Lung (tissue), 16 donors: ENCODE results near the gene TMEM127. TPM values are rescaled to one million over a fixed set of nuclear protein-coding genes. Genes with fewer than 3 reads are reported as not detected.

Experiments used
- ATAC-seq: fragments of 200-7000 bp; cut with Tn5 transposase; one replicate; pipeline ENCODE4 v1.9.1; 2020; ENCODE audit warnings: moderate number of reproducible peaks; ENCODE audit not compliant: insufficient read depth, low FRiP score
- DNase-seq, 3 donors: peaks; one replicate each; pipeline ENCODE4 v3.0.0-alpha.2; 2013 to 2017
- H3K27ac ChIP-seq, 2 donors: one replicate each; pipeline ENCODE4 v1.5.1; 2013; ENCODE audit warnings: mild to moderate bottlenecking in 2 of 2, moderate library complexity in 2 of 2, control low read depth in 1 of 2, inconsistent platforms in 1 of 2, low read depth in 1 of 2, low read length in 1 of 2
- H3K27me3 ChIP-seq, 3 donors: one replicate each; pipeline ENCODE4 v1.5.1; 2013; ENCODE audit warnings: low read length in 2 of 3; ENCODE audit not compliant: control insufficient read depth in 3 of 3, insufficient read depth in 3 of 3
- H3K36me3 ChIP-seq, 4 donors: one replicate each; pipeline ENCODE4 v1.5.1; 2013; ENCODE audit warnings: low read length in 4 of 4, mild to moderate bottlenecking in 1 of 4, moderate library complexity in 1 of 4; ENCODE audit not compliant: control insufficient read depth in 4 of 4, insufficient read depth in 4 of 4
- H3K4me1 ChIP-seq, 5 donors: one replicate each; pipeline ENCODE4 v1.5.1; 2013; ENCODE audit warnings: low read length in 5 of 5, mild to moderate bottlenecking in 2 of 5, moderate library complexity in 1 of 5; ENCODE audit not compliant: control insufficient read depth in 5 of 5, insufficient read depth in 5 of 5
- H3K4me3 ChIP-seq: one replicate; pipeline ENCODE4 v1.5.1; 2013; ENCODE audit warnings: mild to moderate bottlenecking, control low read depth, moderate library complexity
- H3K9ac ChIP-seq, 2 donors: one replicate each; pipeline ENCODE4 v1.5.1; 2013; ENCODE audit warnings: low read length in 2 of 2, control low read depth in 1 of 2; ENCODE audit not compliant: insufficient read depth in 1 of 2
- H3K9me3 ChIP-seq, 4 donors: one replicate each; pipeline ENCODE4 v1.5.1; 2013; ENCODE audit warnings: low read length in 3 of 4, mild to moderate bottlenecking in 1 of 4, moderate library complexity in 1 of 4; ENCODE audit not compliant: control insufficient read depth in 4 of 4, insufficient read depth in 3 of 4
- CTCF ChIP-seq: IDR thresholded peaks from 2 replicates; pipeline ENCODE4 v1.5.1; 2012; ENCODE audit warnings: mild to moderate bottlenecking; ENCODE audit errors: control extremely low read depth, extremely low read depth
- WGBS, 2 donors: extraction: QIAGEN DNeasy Blood & Tissue Kit; methylation state at CpG; one replicate each; pipeline ENCODE4 v1.1.7; 2013; 5-methylcytosine and 5-hydroxymethylcytosine counted together
- long read RNA-seq, 5 donors: transcript quantifications; one replicate each; lab custom pipeline, GENCODE V29; 2026
- polyA plus RNA-seq, 2 donors: library from polyadenylated mRNA; stranded (reverse); fragments of 200-250 nt; gene quantifications; one replicate each; pipeline ENCODE4 v1.2.1, GENCODE V29; 2013
- total RNA-seq, 2 donors: library from RNA; depleted of rRNA in 1 of 2; stranded (reverse); fragments of >200 nt in 1 of 2; gene quantifications; one replicate each; pipeline ENCODE4 v1.2.1, GENCODE V29; 2014 to 2021
- donor health status: control.
- donor health status: control.
- donor health status: Bipolar disorder and iron deficiency.
- donor health status: healthy.
- donor health status: DM: yes; HTN: yes; CAD: no.

The TMEM127 gene, protein sequence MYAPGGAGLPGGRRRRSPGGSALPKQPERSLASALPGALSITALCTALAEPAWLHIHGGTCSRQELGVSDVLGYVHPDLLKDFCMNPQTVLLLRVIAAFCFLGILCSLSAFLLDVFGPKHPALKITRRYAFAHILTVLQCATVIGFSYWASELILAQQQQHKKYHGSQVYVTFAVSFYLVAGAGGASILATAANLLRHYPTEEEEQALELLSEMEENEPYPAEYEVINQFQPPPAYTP
- total RNA-seq (10 to 100 TPM; 30.6 to 67.2 TPM), polyA plus RNA-seq (10 to 100 TPM; 15.3 to 45.5 TPM)
- long read RNA-seq, donor 1, full-length matches to known transcripts: 21 of 21 reads
- long read RNA-seq, donor 1, partial matches to known transcripts: 0 of 21 reads
- long read RNA-seq, donor 1, other reads (novel, unspliced or antisense): 0 of 21 reads
- long read RNA-seq, donor 2, full-length matches to known transcripts: 11 of 11 reads
- long read RNA-seq, donor 2, partial matches to known transcripts: 0 of 11 reads
- long read RNA-seq, donor 2, other reads (novel, unspliced or antisense): 0 of 11 reads
- long read RNA-seq, donor 3, full-length matches to known transcripts: 9 of 14 reads
- long read RNA-seq, donor 3, partial matches to known transcripts: 5 of 14 reads
- long read RNA-seq, donor 3, other reads (novel, unspliced or antisense): 0 of 14 reads
- long read RNA-seq, donor 4, full-length matches to known transcripts: 7 of 7 reads
- long read RNA-seq, donor 4, partial matches to known transcripts: 0 of 7 reads
- long read RNA-seq, donor 4, other reads (novel, unspliced or antisense): 0 of 7 reads
- long read RNA-seq, donor 5, full-length matches to known transcripts: 17 of 26 reads
- long read RNA-seq, donor 5, partial matches to known transcripts: 9 of 26 reads
- long read RNA-seq, donor 5, other reads (novel, unspliced or antisense): 0 of 26 reads

DNA sequence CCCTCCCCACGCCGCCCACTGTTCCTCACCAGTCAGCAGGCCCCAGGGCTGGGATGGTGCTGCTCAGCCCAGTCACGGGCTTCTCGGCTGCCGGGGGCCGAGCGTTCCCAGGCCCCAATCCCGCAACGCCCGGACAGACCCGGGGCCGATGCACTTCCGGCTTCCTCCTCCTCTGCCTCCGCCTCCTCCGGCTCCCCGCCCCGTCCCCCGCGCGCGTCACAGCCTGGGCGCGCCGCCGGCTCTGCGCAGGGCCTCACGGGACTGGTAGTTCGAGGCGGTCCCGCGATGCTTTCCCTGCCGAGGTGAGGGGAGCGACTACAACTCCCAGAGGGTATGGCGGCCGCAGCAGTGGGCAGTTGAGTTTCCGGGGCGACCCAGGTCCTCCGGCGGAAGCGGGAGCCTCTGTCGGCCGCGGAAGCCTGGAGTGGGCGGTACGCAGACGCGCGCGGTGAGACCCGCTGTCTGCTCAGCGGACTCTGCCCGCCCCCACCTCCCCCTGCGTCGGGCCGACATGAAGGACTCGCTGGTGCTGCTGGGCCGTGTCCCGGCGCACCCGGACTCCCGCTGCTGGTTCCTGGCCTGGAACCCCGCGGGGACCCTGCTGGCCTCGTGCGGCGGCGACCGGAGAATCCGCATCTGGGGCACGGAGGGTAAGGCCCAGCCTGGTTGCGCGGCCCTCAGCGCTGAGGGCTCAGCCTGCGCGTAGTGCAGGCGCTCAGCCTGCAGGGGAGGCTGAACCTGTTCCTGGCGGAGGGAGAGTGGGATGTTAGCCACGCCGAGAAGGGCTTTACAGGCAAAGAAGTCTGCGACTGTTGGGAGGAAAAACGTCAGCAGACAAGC lies at the start of gene TMEM127, which contains the start of gene CIAO1:
Gene TMEM127, minus strand, starts transcription at position 158 of the 840 bp plus-strand sequence. CDS start 616 bp downstream, outside the sequence.
Gene CIAO1, plus strand, starts transcription at position 386 of the 840 bp plus-strand sequence. Its CDS starts 126 bp downstream, at position 512.
- Histone ChIP-seq H3K27ac (peak within 1 kb of the TSS; percentile 92), H3K36me3 (peaks cover 4 to 22% (median 20%) of the 10 kb centered on the region in 4 donors), H3K4me3 (peak within 1 kb of the TSS; percentile 96), H3K9me3 (no peaks in the 10 kb centered on the region), H3K9ac (peak within 1 kb of the TSS; percentile 63 to 93), H3K27me3 (no peaks in the 10 kb centered on the region), H3K4me1 (peaks cover 6 to 24% (median 10%) of the 10 kb centered on the region in 5 donors)
- ATAC-seq (peak; percentile 97), DNase-seq (peak; percentile 98 to 99 (median 99))
- WGBS, 2 donors: 1% methylated on average over 79 to 81 of the region's 81 CpGs
- no peak for TF ChIP-seq CTCF

DNA sequence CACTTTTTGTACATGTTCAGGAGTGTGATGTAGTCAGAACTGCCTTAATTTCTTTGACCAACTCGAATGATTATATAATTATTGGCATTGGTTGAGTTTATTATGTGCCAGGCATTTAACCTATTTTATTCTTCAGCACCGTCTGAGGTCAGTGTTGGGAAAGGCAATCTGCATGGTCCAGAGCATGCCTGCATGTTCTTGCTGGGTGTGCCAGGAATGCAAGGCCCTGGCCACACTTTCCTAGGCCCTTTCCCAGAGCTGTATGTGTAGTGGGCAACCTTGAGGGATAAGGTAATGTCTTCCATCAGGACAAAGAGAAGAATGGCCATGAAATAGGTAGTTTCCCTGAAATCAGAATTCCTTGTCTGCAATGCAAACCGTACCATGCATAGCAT lies 49.2 kb upstream of the TMEM127 start:
- no peaks in the 10 kb centered on the region for H3K4me1 ChIP-seq
- H3K9ac ChIP-seq: no peak overlapping the region
- TF ChIP-seq CTCF: no peak
- DNase-seq (no peak), ATAC-seq (no peak)
- no peaks in the 10 kb centered on the region for H3K9me3 ChIP-seq
- H3K27ac ChIP-seq: no peak overlapping the region
- peaks cover 0 to 21% (median 9%) of the 10 kb centered on the region in 3 donors for H3K27me3 ChIP-seq
- H3K4me3 ChIP-seq: no peak overlapping the region
- no peaks in the 10 kb centered on the region for H3K36me3 ChIP-seq
- 80 to 87% methylated on average over 3 of the region's 3 CpGs for WGBS, 2 donors

DNA sequence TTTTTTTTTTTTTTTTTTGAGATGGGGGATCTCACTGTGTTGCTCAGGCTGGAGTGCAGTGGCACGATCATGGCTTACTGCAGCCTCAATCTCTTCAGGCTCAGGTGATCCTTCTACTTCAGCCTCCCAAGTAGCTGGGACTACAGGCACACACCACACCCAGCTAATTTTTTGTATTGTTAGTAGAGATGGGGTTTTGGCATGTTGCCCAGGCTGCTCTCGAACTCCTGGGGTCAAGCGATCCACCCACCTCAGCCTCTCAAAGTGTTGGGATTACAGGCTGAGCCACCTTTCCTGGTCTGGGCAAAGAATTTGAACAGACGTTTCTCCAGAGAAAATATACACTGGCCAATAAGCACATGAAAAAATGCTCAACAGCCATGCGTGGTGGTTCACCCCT lies 42.5 kb upstream of the TMEM127 start:
- Histone ChIP-seq H3K27me3 (no peaks in the 10 kb centered on the region), H3K36me3 (peaks cover under 1 to 9% (median 2%) of the 10 kb centered on the region in 4 donors), H3K27ac (no peak overlapping the region), H3K9me3 (no peaks in the 10 kb centered on the region), H3K4me3 (no peak overlapping the region), H3K9ac (no peak overlapping the region), H3K4me1 (peaks cover 4 to 17% (median 9%) of the 10 kb centered on the region in 5 donors)
- WGBS, 2 donors: 73 to 82% methylated on average over 5 of the region's 5 CpGs
- no peak for TF ChIP-seq CTCF
- ATAC-seq (no peak), DNase-seq (no peak)
